HEK293T (cell line): ENCODE results near the gene UCHL1.

Experiments
- CTCF ChIA-PET: fragments of 350-600 bp; formaldehyde crosslinking; extraction: SDS; loops from one replicate; lab custom pipeline; 2021; ENCODE audit warnings: antibody characterized with exemption, inconsistent platforms; lab: Yijun Ruan, JAX
- POLR2A ChIA-PET: fragments of 350-600 bp; formaldehyde crosslinking; extraction: SDS; loops from one replicate; lab custom pipeline; 2020; ENCODE audit warnings: antibody characterized with exemption, inconsistent platforms; lab: Yijun Ruan, JAX
- DNase-seq: peaks from one replicate; pipeline ENCODE4 v3.0.0; 2012; ENCODE audit warnings: mixed read lengths; ENCODE audit errors: extremely low spot score
- ARNT ChIP-seq: fragments of 450-650 bp; IDR thresholded peaks from 2 replicates; pipeline ENCODE4 v1.6.1; 2017; ENCODE audit warnings: mild to moderate bottlenecking
- BHLHE40 ChIP-seq: fragments of 450-650 bp; IDR thresholded peaks from 2 replicates; pipeline ENCODE4 v1.6.1; 2016; ENCODE audit warnings: mild to moderate bottlenecking, moderate library complexity, borderline replicate concordance
- CTBP1 ChIP-seq: fragments of 450-650 bp; IDR thresholded peaks from 2 replicates; pipeline ENCODE4 v1.6.1; 2016; ENCODE audit warnings: borderline replicate concordance
- ELF4 ChIP-seq: fragments of 450-650 bp; IDR thresholded peaks from 2 replicates; pipeline ENCODE4 v1.6.1; 2017; ENCODE audit warnings: antibody characterized with exemption
- FOXA1 ChIP-seq: fragments of 450-650 bp; IDR thresholded peaks from 2 replicates; pipeline ENCODE4 v1.6.1; 2016; ENCODE audit warnings: mild to moderate bottlenecking
- FOXK2 ChIP-seq: fragments of 450-650 bp; IDR thresholded peaks from 2 replicates; pipeline ENCODE4 v1.6.1; 2016; ENCODE audit warnings: mild to moderate bottlenecking
- FOXM1 ChIP-seq: fragments of 450-650 bp; IDR thresholded peaks from 2 replicates; pipeline ENCODE4 v1.6.1; 2017; ENCODE audit warnings: mild to moderate bottlenecking, borderline replicate concordance
- HDGF ChIP-seq: fragments of 450-650 bp; IDR thresholded peaks from 2 replicates; pipeline ENCODE4 v1.6.1; 2017; ENCODE audit warnings: antibody characterized with exemption, borderline replicate concordance
- L3MBTL2 ChIP-seq: fragments of 450-650 bp; conservative IDR thresholded peaks from 2 replicates; pipeline ENCODE4 v1.6.1; 2016; ENCODE audit warnings: mild to moderate bottlenecking
- LEF1 ChIP-seq: fragments of 450-650 bp; IDR thresholded peaks from 2 replicates; pipeline ENCODE4 v1.6.1; 2017; ENCODE audit warnings: mild to moderate bottlenecking, borderline replicate concordance
- NFRKB ChIP-seq: fragments of 450-650 bp; IDR thresholded peaks from 2 replicates; pipeline ENCODE4 v1.6.1; 2016; ENCODE audit warnings: mild to moderate bottlenecking, moderate library complexity
- SP1 ChIP-seq: fragments of 450-650 bp; IDR thresholded peaks from 2 replicates; pipeline ENCODE4 v1.6.1; 2017
- SUZ12 ChIP-seq: fragments of 450-650 bp; IDR thresholded peaks from 2 replicates; pipeline ENCODE4 v1.6.1; 2016; ENCODE audit warnings: mild to moderate bottlenecking
- TARDBP ChIP-seq: fragments of 450-650 bp; IDR thresholded peaks from 2 replicates; pipeline ENCODE4 v1.6.1; 2016
- ZNF384 ChIP-seq: fragments of 450-650 bp; IDR thresholded peaks from 2 replicates; pipeline ENCODE4 v1.6.1; 2016
- TF ChIP-seq, protein P1 (sequence below): fragments of 450-650 bp; IDR thresholded peaks from 2 replicates; pipeline ENCODE4 v1.6.1; 2016

Gene UCHL1

DNA sequence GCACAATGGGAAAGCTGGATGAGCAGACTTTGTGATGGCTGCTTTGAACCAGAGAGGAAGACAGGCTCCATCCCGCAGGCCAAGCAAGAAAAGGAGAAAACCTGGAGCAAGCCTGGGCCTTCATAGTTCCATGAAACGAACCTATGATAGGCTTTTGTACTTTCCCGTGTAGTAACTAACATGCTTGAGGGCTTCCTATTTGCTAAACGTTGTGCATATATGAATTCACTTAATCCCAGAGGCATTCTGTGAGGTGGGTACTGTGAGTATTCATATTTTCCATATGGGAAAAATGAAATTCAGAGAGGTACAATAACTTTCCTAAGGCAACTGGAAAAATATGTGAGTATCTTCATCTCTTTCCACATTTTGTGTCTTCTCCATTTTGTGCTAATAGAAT is 28.8 kb upstream of the UCHL1 start:
- CTCF ChIA-PET, result interaction anchor here (0.6 kb wide), 1 partner anchor 447 kb away, joined by 3 read pairs; no protein-coding TSS in a partner anchor
- DNase-seq, result no peak
- POLR2A ChIA-PET, result interaction anchor here (0.7 kb wide), 1 partner anchor 12 kb away, joined by 3 read pairs; no protein-coding TSS in a partner anchor
- TF ChIP-seq BHLHE40, result no peak
- no peak for TF ChIP-seq L3MBTL2

DNA sequence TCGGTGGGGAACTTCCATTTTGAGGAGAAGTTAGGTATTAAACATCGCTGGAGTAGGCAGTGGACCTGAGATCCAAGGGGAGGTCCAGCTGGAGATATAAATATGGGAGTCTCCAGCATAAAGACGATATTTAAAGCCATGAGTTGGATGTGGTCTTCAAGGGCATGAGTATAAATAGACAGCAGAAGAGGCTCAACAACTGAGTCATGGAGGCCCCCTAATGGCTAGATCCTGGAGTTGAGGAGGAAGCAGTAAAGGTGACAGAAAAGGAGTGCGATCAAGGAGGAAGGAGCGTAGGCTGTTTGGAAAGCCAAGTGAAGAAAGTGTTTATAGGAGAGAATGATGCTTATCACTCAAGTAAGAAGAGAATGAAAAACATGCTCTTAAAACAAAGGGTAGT is 24.3 kb upstream of the UCHL1 start:
- ChIA-PET CTCF (no interaction called here), POLR2A (interaction anchor here (1.6 to 4.0 kb wide), 2 partner anchors 16 to 24 kb away, joined by 3 to 11 read pairs; partner anchors contain the start of gene UCHL1)
- no peak for DNase-seq
- TF ChIP-seq HDGF (no peak), FOXK2 (no peak), ELF4 (no peak), FOXA1 (no peak), TARDBP (no peak), BHLHE40 (no peak), FOXM1 (no peak), ZNF384 (no peak), ARNT (no peak), SUZ12 (no peak), LEF1 (no peak), NFRKB (no peak), L3MBTL2 (no peak), SP1 (no peak), CTBP1 (no peak)
- TF ChIP-seq, protein P1, sequence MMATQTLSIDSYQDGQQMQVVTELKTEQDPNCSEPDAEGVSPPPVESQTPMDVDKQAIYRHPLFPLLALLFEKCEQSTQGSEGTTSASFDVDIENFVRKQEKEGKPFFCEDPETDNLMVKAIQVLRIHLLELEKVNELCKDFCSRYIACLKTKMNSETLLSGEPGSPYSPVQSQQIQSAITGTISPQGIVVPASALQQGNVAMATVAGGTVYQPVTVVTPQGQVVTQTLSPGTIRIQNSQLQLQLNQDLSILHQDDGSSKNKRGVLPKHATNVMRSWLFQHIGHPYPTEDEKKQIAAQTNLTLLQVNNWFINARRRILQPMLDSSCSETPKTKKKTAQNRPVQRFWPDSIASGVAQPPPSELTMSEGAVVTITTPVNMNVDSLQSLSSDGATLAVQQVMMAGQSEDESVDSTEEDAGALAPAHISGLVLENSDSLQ, result no peak

DNA sequence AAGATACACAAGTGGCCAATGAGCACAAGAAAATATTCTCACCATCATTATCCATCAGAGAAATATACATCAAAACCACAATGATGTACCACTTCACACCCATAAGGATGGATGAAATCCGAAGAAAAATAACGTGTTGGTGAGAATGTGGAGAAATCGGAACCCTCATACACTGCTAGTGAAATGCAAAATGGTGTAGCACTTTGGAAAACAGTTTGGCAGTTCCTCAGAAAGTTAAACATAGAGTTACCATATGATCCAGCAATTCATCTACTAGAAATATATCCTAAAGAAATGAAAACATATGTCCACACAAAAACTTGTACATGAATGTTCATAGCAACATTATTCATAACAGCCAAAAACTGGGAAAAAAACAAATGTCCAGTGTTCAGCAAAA is 23.9 kb upstream of the UCHL1 start:
- ChIA-PET POLR2A (interaction anchor here (1.6 to 4.0 kb wide), 2 partner anchors 16 to 24 kb away, joined by 3 to 11 read pairs; partner anchors contain the start of gene UCHL1), CTCF (interaction anchor here (0.8 kb wide), 1 partner anchor 315 kb away, joined by 3 read pairs; no protein-coding TSS in a partner anchor)
- DNase-seq, result no peak
- TF ChIP-seq CTBP1 (no peak), FOXK2 (no peak), SP1 (no peak), HDGF (no peak), TARDBP (no peak), SUZ12 (no peak), ZNF384 (no peak), ARNT (no peak), ELF4 (no peak), NFRKB (no peak)

DNA sequence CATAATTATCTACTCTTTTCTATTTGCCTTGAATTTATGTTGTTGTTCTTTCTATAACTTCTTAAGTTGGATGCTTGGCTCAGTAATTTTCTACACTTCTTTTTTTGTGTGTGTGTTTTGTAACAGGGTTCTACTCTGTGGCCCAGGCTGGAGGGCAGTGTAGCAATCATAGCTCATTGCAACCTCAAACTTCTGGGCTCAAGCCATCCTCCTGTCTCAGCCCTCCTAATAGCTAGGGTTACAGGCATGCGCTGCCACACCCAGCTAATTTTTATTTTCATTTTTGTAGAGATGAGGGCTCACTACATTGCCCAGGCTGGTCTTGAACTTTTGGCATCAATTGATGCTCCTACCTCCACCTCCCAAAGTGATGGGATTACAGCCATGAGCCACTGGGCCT is 20.7 kb upstream of the UCHL1 start:
- no peak for DNase-seq
- ChIA-PET CTCF (no interaction called here), POLR2A (interaction anchor here (4.0 kb wide), 1 partner anchor 21 kb away, joined by 11 read pairs; the partner anchor contains the start of gene UCHL1)
- TF ChIP-seq ELF4, result no peak
- TF ChIP-seq HDGF, result no peak
- no peak for TF ChIP-seq SUZ12

DNA sequence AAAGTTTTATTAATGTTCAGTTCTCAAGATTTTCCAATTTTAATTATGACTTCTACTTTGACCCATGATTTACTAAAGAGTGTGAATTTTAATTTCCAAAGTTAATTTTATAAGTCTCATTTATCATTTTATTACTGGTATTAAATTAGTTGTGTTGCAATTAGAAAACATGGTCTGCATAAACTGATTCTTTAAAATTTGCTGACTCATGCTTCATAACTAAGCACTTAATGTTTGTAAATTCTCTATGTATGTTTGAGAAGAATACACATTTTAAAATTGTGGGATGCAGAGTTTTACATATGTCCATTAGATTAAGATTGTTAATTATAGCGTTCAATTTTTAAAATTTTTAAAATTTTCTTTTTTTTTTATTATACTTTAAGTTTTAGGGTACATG is 20.2 kb upstream of the UCHL1 start:
- ChIA-PET CTCF (no interaction called here), POLR2A (no interaction called here)
- no peak for DNase-seq
- TF ChIP-seq FOXK2 (no peak), L3MBTL2 (no peak), ZNF384 (no peak), LEF1 (no peak), NFRKB (no peak), ELF4 (no peak), SP1 (no peak), CTBP1 (no peak)
- TF ChIP-seq, protein P1, result no peak

DNA sequence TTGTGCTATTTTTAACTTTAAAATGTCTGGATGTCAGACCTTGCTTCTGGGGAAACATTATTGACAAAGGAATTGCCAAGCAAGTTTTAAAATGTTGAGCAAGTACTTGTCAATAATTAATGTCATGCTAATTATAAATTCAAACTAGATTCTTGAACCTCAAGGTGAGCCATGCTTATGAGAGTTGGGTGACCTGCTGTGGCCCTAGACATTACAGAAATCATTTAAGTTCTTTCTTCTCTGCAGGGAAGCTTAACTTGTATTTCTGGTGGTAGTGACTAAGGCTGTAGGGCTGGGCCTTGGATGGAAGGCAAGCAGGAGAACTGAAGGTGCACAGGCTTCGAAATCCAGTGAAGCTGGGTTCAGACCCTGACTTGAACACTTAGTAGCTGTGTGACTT is 14.8 kb upstream of the UCHL1 start:
- no peak for DNase-seq
- CTCF ChIA-PET, result no interaction called here
- TF ChIP-seq BHLHE40 (no peak), FOXA1 (no peak), LEF1 (no peak), FOXM1 (no peak), FOXK2 (no peak), ARNT (no peak), SP1 (no peak), TARDBP (no peak), ELF4 (no peak), ZNF384 (no peak), SUZ12 (no peak), NFRKB (no peak), CTBP1 (no peak), L3MBTL2 (no peak), HDGF (no peak)
- TF ChIP-seq, protein P1, result no peak
- POLR2A ChIA-PET, result interaction anchor here (4.1 kb wide), 1 partner anchor 15 kb away, joined by 28 read pairs; the partner anchor contains the start of gene UCHL1

DNA sequence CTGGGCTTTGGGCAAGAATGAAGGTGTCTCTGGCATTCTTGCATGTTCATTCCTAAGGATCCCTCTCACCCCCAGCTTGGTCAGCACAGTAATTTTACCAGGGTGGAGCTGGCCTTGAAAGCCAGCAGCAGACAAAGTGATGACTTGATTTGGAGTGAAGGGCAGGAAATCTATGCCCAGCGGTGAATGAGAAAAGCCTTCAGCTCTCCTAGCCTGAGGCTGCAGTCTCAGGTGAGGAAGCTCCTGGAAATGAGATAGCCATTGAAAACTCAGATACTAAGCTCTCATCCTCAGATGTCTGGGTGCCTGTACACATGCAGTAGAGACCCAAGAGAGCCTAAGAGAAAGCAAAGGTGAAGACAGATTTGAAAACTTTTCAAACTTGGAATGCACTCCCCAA is 10.7 kb upstream of the UCHL1 start:
- no peak for TF ChIP-seq NFRKB
- CTCF ChIA-PET, result no interaction called here

More for the DNA sequence above, 10.7 kb upstream of the UCHL1 start:
- no peak for DNase-seq
- POLR2A ChIA-PET, result interaction anchor here (2.1 kb wide), 1 partner anchor 11 kb away, joined by 13 read pairs; the partner anchor contains the start of gene UCHL1
